NCI-H1105 treated with DMSO at 0.1 percent for 48 hours (cell line): ENCODE measurements around the gene ISM1.

ENCODE experiments used
- DNase-seq: peaks from one replicate; lab custom pipeline; 2025; lab: John Stamatoyannopoulos, UW

ISM1 gene

DNA sequence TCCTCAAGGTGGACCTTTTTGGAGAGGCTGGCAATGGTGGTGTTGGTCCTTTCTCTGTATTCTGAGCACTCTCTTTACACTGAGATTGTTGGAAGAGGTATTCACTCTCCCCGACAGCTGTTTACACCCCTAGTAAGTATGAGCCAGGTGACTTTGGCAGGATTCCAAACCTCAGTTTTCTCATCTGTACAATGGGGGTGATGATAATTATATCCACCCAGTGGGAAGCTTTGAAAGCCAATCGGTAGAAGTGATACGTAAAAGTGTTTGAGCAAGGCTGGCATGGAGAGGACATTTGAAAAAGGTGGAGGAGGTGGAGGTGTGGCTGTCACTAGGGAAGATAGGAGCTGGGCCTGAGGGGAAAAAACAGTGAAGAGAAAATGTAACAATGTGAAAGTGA is 35.5 kb downstream of the ISM1 start:
- DNase-seq = no peak

DNA sequence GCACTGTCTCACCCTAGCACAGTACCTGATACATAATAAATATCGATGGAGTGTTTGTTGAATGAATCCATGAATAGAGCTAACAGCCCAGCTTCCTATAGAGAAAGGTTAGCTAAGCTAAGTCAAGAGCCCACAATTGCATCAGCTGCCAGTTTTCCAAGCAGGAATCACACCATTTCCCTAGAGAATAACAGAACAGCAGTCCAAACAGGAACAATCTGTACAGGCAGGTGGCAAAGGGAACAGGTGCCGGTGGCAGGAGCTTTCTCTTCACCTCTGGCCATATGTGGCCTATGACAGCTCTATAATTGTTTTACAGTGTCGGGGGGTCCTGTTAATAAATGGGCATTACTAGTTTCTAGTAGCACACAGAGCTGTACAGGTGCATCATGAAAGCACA is 38.8 kb downstream of the ISM1 start:
- DNase-seq = peak; percentile 89

DNA sequence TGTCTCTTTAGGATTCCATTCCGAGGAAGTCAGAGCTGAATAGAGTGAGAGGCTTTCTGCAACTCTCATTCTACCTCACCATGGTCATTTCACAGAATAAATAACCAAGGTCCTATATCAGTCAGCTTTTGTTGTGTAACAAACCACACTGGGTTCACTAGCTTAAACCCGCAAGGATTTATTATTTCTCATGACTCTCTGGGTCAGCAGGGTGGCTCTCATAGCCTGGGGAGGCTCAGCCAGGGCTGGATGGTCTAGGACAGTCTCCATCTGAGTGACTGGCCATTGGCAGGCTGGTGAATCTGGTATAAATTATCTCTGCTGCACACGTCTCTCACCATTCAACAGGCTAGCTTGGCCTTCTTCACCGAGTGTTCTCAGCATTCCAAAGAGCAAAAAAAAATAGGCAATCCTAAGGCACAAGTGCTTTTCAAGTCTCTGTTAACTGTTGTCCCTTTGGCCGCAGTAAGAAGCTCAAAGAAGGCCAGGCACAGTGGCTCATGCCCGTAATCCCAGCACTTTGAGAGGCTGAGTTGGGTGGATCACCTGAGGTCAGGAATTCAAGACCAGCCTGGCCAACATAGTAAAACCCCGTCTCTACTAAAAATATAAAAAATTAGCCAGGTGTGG is 39.7 kb downstream of the ISM1 start:
- DNase-seq = no peak

DNA sequence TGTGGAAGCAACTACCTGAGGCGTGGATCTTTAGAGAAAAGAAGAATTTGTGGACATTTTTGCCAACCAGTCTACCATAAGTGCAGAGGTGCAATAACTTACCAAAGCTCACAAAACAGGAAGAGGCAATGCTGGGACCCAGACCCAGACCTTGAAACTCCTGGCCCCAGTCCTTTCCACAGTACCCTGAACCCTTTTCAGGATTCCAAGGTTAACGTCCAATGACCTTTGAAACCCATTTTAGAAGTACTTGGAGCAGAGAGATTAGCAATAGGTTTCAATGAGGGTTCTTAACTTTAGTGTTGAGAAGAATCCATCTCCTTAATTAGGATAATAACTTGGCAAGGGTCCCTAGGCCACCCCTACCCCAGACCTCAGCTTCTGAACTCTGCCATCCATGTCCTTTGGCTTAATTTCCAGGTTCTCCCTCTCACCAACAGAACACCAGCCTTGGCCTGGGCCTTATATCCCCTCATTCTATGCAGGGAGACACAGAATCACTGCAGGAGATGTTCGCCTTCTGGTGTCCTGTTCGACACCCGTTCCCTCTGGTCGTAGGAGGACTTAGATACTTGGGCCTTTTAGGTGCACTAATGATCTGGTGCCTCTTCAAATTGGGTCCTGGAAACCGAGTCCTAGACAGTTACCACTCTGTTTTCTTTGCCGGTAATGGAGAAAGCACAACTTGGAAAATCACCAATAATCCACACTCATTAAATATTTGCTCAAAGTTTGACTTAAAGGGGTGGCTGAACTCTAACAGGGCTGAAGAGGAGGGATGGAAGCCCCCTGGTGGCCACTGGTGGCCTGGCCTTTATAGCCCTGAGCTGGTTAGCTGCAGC is 40.6 kb downstream of the ISM1 start:
- DNase-seq = peak; percentile 42

DNA sequence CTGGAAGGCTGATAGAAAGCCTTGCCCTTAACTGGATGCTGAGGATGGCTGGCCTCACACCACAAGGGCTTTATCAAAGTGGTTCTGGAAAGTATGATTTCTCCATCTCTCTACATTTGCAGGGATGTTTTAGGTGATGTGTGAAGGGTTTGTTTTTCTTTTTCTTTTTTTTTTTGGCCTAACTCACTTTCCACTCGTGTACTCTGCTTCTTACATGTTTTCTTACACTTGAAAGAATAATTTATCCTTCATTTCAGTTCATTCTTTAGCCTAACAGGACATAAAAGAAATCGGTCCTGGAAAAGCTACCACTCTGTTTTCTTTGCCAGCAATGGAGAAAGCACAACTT is 41.2 kb downstream of the ISM1 start:
- no peak for DNase-seq

DNA sequence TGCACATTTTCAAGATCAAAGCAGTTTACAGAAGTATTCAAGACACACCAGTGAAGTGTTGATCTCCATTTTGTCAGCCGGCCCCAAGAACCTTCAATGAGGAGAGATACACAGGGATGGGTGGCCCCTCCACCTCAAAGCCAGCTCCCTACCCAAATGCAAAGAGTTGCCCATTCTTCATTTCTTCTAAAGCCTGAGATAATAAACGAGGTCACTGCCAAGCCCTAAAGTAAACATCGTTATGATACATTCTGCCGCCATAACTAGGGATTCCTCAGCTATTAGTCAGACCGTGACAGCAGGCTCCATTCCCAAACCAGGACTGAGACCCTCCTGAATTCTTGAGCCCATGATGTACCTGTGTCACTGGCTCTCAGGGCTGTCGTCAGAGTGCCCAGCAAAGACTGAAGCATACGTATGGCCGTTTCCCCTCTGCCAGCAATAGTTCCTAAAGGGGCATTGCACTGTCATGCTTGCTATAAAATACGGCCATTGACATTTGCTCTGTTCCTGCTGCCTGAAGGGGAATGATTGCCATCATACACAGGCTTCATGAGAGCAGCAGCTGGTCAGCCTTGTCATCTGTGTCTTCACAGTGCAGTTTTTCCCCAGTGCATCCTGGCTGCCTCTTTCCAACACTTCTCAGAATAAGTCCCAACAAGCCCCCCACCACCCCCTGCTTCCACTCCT is 41.7 kb downstream of the ISM1 start:
- DNase-seq = peak; percentile 48

DNA sequence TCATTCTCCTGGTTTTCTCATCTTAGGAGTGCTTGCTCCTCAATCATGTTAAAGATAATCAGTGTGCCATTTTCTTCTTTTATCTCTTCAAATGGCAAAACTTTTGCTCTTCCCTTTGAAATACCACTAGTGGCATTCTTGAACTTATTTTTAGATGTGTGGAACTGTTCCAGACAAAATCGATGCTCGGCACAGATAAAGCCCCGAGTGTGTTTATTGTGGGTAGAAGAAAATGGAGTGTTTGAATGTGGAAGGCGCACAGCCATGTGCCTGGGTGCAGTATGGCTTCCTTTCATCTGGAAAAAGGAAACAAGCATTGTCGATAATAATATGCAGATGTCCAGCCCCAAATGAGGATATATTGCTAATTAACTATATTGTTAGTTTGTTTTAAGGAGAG is 42.4 kb downstream of the ISM1 start:
- no peak for DNase-seq

DNA sequence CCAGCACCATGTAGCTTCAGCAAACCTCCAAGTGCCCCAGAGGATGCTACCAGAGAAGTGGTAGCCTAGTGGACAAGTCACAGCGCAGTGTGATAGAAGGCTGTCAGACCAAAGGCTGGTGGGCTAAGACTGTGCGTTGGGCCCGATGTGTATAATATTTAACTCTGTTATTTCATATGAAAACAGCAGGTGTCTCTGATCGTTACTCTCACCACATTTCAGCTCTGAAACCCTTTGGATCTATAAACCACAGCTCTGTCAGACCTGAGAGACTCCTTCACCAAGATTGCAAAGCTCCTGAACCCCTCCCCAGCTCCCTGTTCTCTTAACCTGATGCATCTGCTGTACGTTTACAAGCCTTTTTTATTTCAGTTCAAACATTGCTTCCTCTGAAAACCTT is 43.8 kb downstream of the ISM1 start:
- no peak for DNase-seq

DNA sequence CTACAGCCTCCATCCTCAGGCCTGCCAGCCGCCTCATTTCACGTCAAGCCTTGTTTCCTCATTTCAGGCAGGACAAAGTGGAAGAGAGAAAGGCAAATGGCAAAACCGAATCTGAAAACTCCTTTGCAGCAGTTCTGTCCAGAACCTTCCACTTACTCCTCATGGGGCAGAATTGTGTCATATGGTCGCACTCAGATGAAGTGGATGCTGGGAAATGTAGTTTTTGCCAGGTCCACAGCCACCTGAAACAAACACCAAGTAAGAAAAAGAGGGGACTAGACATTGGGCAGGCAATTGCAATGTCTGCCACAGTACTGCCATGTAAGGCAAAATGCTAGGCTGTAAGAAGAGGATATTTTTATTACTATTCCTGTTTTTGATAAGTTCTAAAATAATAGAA is 44.9 kb downstream of the ISM1 start:
- no peak for DNase-seq

DNA sequence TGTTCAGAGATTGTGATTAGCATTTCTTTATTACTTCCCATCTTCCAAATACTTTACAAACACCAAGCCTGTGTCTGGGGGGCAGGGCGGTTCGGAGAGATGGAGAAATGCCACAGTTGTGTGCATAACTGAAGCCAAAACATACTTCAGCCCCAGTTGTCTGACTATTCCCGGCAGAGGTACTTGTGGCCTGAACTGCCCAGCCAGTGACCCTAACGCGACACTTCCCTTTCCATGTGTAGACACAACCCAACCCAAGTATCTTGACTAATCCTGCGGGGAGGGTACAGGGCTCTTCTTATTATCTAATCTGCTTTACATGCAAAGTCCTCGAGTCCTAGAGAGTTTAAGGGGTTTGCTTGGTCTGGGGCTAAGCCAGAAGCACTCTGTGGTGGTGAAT is 46.2 kb downstream of the ISM1 start:
- no peak for DNase-seq

DNA sequence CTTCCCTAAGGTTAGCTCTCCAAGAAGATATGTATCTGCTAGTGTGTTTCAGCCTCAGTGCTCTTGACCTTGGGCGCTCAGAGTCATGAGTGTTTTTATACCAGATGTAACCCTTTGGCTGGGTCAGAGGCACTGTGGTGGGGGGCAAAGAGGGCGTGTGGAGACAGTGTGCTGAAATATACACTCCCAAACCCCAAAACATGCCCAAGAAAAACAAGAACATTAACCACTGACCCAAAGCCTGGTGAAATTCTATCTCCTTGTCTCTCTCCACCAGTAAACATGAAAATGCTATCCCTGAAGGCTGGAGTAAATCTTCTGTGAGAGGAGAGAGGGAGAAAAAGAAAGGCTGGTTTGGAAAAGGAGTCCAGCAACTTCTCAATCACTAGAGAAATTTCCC is 47.9 kb downstream of the ISM1 start:
- no peak for DNase-seq

DNA sequence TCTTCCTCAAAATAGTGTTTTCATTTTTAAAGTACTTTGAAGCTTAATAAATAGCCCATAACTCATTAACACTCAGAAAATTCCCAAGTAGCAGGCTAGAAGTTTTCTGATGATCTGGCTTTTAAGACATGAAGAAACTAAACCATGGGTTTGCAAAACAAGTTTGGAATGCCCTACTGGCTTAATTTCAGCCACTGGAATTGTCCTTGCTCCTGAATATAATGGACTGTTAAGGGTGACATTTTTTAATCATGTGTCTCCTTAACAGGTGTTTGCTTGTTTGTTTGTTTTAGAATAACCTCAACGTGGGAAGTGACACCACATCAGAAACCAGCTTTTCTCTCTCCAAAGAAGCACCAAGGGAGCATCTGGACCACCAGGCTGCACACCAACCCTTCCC is 49.1 kb downstream of the ISM1 start:
- no peak for DNase-seq

DNA sequence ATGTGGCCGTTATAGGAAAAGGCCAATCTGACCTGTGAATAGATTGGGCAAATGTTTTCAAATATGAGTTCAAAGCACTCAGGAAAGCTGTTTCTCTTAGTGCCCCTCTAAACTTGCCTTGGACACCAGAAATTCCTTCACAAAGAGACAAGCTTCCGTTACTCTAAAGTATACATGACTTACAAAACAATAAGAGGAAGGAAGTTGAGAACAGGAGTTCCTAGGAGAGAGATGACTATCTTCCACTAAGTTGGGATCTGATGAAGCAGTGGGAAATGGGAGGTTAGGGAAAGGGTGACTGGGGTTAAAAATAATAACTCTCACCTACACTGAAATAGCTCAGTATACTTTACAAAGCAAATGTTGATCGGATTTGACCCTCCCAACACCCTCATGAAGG is 50.0 kb downstream of the ISM1 start:
- no peak for DNase-seq

DNA sequence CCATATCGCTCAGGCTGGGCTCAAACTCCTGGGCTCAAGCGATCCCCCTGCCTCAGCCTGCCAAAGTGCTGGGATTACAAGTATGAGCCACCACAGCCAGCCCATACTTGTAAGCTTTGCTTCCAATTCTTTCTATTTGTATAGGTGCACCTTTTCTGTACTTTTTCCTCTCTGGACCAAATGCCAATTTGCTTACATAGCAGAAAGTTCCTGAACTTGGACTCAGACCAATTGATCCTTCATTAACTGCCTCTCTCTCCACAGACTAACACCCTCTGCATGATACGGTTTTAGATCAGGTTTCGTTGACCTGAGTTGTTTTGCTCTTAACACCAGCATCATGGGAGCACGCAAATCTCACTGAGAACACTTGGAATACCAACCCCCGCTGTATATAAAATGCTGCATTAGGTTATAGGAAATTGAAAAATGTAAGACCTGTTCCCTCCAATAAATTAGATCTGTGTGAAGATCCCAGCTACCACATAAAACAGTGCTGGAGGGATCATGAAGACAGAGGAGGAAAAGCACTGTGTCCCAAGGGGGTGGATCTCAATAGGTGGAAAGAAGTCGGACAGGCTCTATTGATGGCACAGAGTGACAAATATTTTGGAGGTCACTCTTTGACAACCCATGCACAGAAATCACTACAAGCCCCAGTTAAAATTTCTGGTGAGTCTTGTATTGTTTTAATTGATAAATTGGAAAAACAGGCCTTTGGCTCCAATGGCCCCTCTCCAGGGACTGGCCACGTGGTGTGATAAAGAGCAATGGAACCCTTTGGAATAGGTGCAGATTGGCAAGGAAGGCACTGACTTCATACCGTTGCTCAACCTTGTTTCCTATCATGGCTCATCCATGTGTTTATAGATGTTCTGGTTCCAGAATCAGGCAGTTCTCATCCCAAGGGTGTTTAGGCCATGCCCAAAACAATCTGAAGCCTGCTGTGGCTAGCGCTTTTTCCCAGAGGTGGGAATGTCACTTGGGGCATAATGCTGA is 51.2 kb downstream of the ISM1 start:
- peak; percentile 14 for DNase-seq

DNA sequence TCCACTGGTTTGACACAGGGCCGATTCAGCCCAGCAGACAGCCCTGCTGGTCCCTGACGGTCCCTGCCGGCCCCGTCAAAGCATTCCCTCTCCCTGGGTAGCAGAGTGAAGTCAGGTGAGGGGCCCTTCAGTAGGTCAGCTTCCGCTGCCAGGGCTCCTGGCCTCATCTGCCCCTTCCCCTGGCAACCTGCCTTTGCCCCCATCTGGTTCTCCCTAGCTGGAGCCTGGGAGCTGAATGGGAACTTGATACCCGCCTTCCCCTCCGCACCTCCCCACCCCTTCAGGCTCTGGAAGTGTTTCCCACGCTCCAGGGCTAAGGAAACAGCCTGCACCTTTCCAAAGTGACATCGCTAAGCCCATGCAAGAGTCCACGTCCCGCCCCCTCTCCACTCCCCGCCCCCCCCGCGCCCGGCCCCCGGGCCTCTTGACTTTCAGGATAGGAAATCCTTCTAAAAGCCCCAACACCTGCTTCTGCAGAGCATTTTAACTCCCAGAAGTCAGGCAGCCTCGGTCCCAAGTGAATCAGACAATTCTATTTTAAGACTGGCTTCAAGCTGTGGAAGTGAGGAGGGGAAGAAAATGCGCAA is 53.3 kb downstream of the ISM1 start:
- DNase-seq = peak; percentile 56

DNA sequence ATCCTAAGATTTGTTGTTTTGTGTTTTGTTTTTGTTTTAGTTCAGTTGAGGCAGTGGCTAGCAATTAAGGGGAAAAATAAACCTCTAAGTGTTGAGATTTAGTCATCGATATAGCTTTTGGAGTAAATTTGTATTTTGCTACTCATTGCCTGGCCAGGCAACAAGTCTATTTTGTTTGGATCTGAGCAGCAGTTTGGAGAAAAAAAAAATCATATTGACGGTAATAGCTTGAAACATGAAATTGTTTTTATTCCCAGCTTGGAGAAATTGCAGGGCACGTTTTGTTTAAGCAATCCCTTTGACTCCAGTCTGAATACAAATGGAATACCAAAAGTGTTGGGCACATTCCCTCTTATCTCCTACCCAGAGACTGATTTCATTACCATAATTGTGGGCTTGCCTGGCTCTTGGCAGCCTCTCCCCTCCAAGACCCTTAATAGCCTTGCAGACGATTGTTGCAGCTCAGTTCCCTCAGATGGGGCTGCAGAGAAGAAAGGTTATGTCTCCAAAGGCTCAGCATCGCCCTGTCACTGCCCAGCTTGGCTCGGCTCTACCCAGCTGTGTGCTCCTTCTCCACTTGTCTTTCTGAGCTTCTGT is 56.0 kb downstream of the ISM1 start:
- DNase-seq = no peak

DNA sequence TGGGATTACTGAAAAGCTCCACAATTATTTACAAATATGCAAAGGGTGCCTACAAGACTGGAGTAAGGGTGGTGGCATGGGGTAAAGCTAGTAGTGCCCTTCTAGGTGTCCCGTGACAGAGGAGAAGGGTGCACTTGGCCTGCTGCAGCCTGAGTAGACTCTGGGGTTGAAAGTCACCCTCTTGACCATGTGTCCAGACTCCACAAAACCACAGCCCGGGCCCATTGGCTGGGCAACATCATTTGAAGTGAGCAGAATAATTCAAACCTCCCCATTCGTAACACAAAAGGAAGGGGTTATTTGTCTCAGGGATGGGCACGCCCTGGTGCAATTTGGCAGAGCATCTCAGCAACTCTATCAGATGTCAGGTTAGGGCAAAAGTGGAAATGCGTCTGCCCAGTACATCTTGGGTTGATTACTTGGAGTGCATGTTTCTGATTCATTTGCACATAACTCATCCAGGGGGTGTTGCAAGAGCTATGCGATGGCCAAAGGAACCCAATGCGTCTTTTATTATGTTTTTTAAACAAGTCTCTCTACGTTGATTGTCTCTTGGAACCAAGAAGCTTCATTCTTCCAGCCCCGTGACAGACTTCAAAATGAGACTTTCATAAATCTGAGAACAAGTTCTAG is 56.7 kb downstream of the ISM1 start:
- no peak for DNase-seq

DNA sequence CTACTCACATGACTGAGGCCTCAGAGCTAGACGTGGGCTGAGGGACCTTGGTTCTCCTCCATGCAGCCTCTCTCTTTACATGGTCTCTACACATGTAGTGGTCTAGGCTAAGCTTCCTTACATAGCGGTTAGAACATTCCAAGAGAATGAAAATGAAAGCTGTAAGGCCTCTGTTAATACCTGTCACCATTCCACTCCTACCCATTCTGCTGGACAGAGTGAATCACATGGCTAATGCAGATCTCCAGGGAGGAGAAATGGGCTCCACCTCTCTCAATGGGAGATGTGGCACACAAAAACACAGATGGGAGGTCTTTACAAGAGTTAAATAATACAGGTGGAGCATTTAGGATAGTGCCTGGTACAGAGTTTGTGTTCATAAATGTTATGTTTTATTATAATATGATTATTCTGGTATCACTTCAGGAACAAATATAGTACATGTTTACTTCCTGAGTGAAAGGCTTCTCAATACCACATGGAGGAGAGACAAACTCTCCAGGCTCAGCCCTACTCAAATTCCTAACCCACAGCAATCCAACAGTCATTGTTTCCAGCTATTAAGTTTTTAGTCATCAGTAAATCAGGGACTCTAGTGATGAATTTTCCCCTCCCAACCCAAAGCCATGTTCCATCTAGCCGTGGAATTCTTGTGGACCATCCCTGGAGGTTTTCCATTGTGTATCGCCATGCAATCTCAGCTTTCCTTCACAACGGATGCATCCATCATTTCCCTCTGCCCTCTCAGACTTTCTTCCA is 57.9 kb downstream of the ISM1 start:
- no peak for DNase-seq

DNA sequence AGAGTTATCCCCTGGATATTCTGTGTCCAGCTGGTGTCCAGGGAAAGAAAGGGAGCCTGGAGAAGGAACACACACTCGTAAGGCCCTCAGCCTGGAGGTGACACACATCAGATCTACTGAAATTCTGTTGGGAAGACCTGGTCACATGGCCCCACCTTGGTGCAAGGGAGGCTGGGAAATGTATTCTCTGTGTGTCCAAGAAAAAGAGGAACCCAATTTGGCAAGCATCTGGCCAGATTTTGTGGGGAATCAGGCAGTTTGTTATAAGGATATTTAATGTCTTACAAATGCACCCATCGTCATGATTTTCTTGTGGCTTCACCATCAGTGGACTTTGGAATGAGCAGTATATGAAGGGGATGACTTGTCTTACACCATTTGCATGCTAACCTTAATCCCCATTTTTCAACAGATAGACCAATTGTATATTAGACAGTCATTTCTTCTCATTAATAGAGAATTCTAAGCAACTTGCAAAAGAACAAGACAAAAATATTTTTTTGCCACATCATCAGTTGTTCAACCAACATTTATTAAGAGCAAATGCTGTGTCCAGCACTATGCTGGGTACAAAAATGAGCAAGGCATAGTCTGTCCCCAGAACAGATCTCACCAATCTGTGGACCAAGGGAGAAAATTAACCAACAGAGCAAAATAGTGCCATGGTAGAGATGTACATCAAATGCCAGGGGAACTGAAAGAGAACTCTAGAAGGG is 59.7 kb downstream of the ISM1 start:
- no peak for DNase-seq
